WTC11 (cell line): ENCODE data around the gene CTNNA1.

Source experiments
- CBFB ChIP-seq: sonication (generic); formaldehyde crosslinking; IDR thresholded peaks from 2 replicates; pipeline ENCODE4 v1.8.1; 2022; ENCODE audit warnings: mild to moderate bottlenecking, low read depth, missing genetic modification reagents
- CTCF ChIP-seq: fragments of 200-600 bp; IDR thresholded peaks from 2 replicates; pipeline ENCODE4 v1.8.0; 2022; ENCODE audit warnings: antibody characterized with exemption
- MAX ChIP-seq: sonication (generic); formaldehyde crosslinking; IDR thresholded peaks from 2 replicates; pipeline ENCODE4 v1.8.0; 2022; ENCODE audit warnings: mild to moderate bottlenecking, missing genetic modification reagents
- MXD4 ChIP-seq: fragments of 250-450 bp; sonication (Bioruptor Pico); IDR thresholded peaks from 2 replicates; pipeline ENCODE4 v1.8.0; 2021; ENCODE audit warnings: mild to moderate bottlenecking, moderate library complexity, borderline replicate concordance
- NR1H2 ChIP-seq: sonication (generic); formaldehyde crosslinking; IDR thresholded peaks from 2 replicates; pipeline ENCODE4 v1.9.0; 2021; ENCODE audit warnings: mild to moderate bottlenecking, moderate library complexity, missing genetic modification reagents
- PREB ChIP-seq: sonication (generic); formaldehyde crosslinking; IDR thresholded peaks from 2 replicates; pipeline ENCODE4 v1.8.1; 2022; ENCODE audit warnings: mild to moderate bottlenecking, missing genetic modification reagents, moderate library complexity, borderline replicate concordance
- SP1 ChIP-seq: sonication (generic); formaldehyde crosslinking; conservative IDR thresholded peaks from 2 replicates; pipeline ENCODE4 v1.8.1; 2022; ENCODE audit warnings: missing genetic modification reagents
- TCF7 ChIP-seq: sonication (generic); formaldehyde crosslinking; IDR thresholded peaks from 2 replicates; pipeline ENCODE4 v1.8.0; 2022; ENCODE audit warnings: mild to moderate bottlenecking, low read depth, missing genetic modification reagents, moderate library complexity
- USF2 ChIP-seq: sonication (generic); formaldehyde crosslinking; IDR thresholded peaks from 2 replicates; pipeline ENCODE4 v1.8.1; 2023; ENCODE audit warnings: mild to moderate bottlenecking, missing genetic modification reagents, moderate library complexity
- ZNF416 ChIP-seq: fragments of 250-450 bp; sonication (Bioruptor Pico); IDR thresholded peaks from 2 replicates; pipeline ENCODE4 v1.9.0; 2021; ENCODE audit warnings: mild to moderate bottlenecking, inconsistent platforms
- ZNF512 ChIP-seq: sonication (generic); formaldehyde crosslinking; IDR thresholded peaks from 2 replicates; pipeline ENCODE4 v1.8.1; 2022; ENCODE audit warnings: missing genetic modification reagents, borderline replicate concordance

- TF ChIP-seq CTCF (no peak), NR1H2 (CRISPR knock-in tag) (no peak), TCF7 (CRISPR knock-in tag) (no peak), USF2 (no peak), ZNF512 (CRISPR knock-in tag) (no peak), MAX (CRISPR knock-in tag) (no peak), ZNF416 (CRISPR knock-in tag) (no peak), CBFB (no peak), MXD4 (CRISPR knock-in tag) (no peak), PREB (CRISPR knock-in tag) (no peak), SP1 (CRISPR knock-in tag) (no peak)
These were observed 157.4 kb downstream of the CTNNA1 start for GRCh38 chr5:138910546-138911185.
